HG03520 (cell line): ENCODE results near the gene LRRC2.

Source experiments
- ATAC-seq: cut with Tn5 transposase; IDR thresholded peaks from one replicate; pipeline ENCODE4 v1.9.1; 2021; ENCODE audit warnings: mild to moderate bottlenecking, moderate library complexity; ENCODE audit not compliant: unreplicated experiment

LRRC2 gene

DNA sequence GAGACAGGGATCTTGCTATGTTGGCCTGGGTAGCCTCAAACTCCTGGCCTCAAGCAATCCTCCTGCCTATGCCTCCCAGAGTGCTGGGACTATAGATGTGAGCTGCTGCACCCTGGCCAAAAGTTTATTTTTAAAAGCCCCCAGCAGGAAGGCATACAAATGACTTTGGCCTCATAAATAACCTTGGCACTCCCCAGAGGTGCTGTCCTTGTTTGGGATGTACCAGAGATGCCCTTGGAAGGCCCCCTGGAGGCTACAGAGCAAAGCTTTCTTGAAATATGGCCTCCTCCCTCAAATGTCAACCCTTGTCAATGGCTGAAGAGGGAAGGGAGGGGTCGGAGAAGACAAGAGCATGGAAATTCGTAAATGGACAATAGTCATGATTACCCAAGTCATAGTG lies 82.3 kb downstream of the LRRC2 start:
- ATAC-seq: no peak

GRCh38 chr3:46482632-46483350 lies 83.3 kb downstream of the LRRC2 start:
- no peak for ATAC-seq

- no peak for ATAC-seq
These were observed 84.5 kb downstream of the LRRC2 start for GRCh38 chr3:46481636-46482035.

DNA sequence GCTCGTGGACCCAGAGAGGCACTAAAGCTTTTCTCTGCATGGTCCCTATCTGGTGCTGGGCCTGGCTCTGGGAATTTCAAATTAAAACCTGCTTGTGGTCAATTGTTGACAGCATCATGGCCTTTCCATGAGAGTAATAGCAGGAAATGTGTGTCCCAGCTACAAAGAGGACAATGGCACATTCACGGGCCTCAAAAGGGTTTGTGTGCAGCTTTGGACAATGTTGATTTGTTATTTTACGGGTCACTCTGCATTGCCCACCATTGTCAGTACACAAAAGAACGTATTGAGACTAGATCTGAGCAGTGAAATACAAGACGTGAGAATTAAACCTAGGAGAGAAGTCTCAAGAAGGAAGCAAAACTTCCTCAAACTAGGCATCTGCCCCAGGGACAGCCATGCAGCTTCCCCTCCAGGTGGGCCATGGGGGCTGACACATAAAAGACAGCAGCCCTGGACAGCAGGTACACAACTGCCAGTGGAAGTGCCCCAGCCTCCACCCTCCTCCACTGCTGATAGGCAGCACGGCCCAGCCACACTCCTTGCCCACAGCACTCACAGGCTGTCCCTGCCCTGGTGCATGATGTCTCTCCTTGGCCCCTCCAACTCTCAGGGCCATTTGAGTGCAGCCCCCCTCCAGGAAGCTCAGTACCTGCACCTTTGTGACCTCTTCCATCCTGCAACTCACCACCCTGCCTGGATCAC lies 85.5 kb downstream of the LRRC2 start:
- no peak for ATAC-seq

- ATAC-seq: no peak
These were observed 86.4 kb downstream of the LRRC2 start for GRCh38 chr3:46479696-46480095.

DNA sequence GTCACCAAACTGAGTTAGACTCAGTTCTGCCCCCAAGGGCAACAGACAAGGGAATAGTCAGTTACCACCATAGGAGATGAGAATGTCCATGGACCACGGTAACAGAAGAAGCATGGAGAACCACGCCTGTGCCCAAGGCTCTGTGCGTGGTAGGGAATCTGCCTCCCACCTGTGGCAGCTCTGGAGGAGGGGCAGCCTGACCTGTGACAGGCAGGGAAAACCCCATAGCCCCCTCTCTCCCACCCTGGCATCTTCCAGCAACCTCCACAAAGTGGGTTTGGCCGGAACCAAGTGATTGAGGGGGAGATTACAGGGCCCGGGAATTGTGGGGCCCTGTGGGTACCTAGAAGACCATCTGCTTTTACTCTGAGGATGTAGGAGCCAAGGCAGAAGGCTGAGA lies 87.1 kb downstream of the LRRC2 start:
- no peak for ATAC-seq

DNA sequence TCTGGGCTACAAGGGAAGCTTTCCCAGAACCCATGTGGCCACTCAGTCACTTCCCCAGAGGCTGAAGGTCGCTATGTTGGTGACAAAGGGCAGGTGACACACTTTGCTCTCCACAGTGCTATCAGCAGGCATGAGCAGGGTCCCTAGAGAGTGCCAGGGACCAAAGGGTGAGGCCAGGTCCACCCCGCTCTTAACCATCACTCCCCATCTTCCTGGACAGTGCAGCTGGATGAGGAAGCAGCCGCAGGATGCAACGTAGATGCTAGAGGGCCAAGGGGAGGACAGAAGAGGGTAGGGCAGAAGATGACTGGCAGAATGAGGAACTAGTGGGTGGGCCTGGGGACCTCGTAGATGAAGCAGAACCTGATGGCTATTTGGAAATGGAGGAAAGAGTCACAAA lies 87.8 kb downstream of the LRRC2 start:
- ATAC-seq: no peak

DNA sequence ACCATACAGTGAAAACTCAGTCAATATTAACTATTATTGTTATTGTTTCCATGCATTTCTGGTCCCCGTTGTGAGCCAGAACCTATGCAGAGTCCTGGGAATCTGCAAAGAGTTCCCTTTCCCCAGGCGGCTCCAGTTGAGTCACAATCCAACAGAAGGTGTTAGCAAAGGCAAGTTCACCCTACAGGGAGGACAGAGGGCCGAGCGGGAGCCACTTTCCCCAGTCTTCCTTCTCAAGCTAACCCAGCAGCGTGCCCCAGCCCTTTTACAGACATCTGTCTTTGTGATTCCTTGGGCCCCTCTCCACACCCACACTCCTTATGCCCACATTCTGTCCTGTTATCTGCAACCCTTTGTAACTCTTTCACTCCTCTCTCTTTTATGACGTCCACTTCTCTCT lies 88.3 kb downstream of the LRRC2 start:
- ATAC-seq: no peak

GRCh38 chr3:46477145-46477544 lies 89.0 kb downstream of the LRRC2 start:
- no peak for ATAC-seq

GRCh38 chr3:46472736-46473135 lies 93.4 kb downstream of the LRRC2 start:
- no peak for ATAC-seq

DNA sequence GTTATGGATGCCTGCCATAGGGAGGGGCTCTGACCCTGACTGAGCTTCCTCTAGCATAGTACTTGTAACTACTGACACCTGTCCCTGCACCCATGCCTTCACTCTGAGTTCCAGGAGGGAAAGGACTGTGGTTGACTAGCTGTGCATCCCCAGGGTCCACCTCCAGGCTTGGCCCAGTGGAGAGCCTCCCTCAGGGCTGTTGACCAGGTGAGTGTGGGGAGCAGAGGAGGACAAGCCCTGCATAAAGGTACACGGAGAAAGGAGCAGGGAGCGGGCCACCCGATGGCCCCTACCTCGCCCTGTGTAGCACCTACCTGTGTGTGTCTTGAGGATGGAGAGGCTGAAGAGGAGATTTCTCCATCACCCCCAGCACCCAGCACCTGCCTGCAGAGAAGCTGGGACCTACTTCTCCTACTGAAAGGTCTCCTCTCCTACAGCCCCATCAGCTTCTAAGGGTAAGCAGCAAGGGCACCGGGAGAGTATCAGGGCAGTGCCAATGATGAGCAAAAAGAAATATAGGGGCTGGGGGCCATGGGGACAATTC lies 94.7 kb downstream of the LRRC2 start:
- ATAC-seq: no peak

DNA sequence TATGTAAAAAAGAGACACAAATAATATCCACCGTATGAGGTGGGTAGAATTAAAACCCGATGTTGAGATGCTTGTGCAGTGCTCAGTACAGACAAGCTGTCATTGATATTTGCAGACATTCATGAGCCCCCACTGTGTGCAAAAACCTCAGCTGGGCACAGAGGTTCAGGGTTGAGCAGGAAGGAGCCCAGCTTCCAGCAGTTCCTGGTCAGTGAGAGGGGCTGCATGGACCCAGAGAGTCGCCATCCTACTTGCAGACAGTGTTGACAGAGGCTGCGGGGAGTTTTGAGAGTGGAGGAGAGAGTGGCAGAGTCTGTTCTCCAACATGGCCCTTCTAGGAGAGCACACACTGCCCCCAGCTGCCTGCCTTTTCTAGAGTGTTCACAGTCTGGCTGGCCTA lies 95.3 kb downstream of the LRRC2 start:
- ATAC-seq: no peak

- no peak for ATAC-seq
These were observed 96.3 kb downstream of the LRRC2 start for GRCh38 chr3:46469680-46470357.

DNA sequence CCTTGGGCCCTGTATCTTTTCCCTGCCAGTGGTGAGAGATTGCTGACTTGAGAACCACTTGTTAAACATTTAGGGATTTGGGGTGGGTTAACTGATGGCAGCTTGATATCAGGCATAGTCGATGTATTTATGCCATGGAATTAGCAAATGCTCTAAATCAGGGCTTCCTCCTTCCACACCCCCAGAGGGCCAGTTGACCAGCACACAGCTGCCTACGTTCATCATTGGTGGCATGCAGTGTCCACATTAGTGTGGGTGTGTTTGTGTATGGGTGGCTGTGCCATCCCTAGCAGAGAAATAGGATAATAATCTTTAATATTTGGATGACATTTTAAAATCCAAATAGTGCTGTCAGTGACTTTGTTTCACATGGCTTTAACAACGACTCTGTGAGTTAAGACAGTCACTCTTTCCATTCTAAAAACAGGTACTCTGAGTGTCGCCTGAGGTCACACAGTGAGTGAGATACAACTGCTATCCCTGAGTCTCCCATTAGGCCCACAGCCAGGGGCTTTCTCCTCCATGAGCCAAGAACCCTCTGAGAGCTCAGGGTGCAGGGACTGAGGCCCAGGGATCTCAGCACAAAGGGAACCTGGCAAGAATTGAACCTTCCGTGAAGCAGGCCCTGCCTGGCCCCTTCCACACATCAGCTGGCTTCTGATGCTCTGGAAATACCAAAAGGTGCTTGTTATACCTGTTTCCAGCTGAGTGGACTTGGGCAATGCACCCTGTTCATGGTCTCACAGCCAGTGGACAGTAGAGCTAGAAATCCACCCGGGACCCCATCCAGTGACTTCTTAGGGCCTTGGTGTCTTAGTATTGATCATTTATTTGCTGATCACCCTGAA lies 97.1 kb downstream of the LRRC2 start:
- ATAC-seq: no peak

- ATAC-seq: no peak
These were observed 98.5 kb downstream of the LRRC2 start for GRCh38 chr3:46467562-46467961.

GRCh38 chr3:46466871-46467403 lies 99.2 kb downstream of the LRRC2 start:
- ATAC-seq: no peak

DNA sequence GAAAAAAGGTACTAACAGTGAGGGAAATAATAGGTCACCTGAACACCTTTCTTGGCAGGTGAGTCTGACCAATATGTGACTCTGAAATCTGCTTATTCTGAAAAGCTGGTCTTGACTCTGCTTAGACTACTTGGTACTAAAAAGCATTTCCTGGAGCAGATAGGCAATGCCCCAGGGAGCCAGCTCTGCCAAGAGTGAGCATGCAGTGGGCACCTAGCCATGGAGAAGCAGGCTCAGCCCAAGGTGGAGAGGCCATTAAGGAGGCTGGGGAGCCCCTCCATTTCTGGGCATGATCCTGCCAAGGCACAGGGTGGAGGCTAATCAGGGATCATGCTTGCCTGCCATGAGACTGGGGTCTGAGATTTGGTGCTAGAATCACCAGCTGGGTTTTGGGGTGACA lies 99.8 kb downstream of the LRRC2 start:
- ATAC-seq: no peak
